ENCODE measurements around the gene BRINP2. TPM values are rescaled to one million over a fixed set of nuclear protein-coding genes. Genes with fewer than 3 reads are reported as not detected.

BRINP2 gene
- total and polyA plus RNA-seq, 2 experiments from 2014 or later: 11.5 to 20.6 TPM

DNA sequence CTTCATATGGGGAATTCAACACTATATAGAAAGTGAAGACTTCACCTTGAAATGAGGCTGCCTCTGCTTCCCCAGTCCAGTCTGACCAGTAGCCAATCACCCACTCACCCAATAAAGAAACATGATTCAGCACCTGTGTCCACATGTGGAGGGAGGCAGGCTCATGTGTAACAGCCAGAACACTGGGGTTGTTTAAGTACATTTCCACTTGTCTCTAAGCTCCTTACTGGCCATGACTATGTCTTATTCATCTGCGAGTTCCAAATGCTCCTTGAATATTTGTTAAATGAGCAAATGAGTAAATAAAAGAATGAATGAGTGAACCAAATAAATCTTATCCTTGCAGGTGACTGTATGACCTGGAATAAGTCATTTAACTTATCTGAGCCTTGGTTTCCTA, 100.1 kb downstream of the BRINP2 start:
- TF ChIP-seq, protein P1, sequence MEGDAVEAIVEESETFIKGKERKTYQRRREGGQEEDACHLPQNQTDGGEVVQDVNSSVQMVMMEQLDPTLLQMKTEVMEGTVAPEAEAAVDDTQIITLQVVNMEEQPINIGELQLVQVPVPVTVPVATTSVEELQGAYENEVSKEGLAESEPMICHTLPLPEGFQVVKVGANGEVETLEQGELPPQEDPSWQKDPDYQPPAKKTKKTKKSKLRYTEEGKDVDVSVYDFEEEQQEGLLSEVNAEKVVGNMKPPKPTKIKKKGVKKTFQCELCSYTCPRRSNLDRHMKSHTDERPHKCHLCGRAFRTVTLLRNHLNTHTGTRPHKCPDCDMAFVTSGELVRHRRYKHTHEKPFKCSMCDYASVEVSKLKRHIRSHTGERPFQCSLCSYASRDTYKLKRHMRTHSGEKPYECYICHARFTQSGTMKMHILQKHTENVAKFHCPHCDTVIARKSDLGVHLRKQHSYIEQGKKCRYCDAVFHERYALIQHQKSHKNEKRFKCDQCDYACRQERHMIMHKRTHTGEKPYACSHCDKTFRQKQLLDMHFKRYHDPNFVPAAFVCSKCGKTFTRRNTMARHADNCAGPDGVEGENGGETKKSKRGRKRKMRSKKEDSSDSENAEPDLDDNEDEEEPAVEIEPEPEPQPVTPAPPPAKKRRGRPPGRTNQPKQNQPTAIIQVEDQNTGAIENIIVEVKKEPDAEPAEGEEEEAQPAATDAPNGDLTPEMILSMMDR (IDR thresholded peaks at IDR 0.05; ENCODE audit: low read depth, low read length): no peak
- H3K36me3 ChIP-seq: no peaks in the 10 kb centered on the region
- no peaks in the 10 kb centered on the region for H3K9me3 ChIP-seq (ENCODE audit: low read depth)

DNA sequence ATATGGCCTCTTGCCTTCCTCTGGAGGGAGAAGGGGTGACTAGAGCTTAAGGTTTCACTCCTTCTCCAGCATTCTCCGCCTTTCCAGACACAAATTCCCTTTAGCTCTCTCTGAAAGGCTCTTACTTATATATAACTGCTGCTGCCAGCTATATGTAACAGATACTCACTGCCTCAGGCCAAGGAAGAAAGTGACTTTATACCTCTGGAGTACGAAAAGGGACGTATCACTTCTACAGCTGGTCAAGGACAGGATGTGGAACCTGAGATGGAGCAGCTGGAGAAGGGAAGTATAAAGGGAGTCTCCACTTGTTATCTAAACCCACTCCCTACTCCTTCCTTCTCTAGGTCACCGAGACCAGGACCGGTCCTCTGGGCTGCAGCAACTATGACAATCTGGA, 102.4 kb downstream of the BRINP2 start:
- Histone ChIP-seq H3K36me3 (no peaks in the 10 kb centered on the region), H3K4me3 (no peak overlapping the region), H3K27ac (no peak overlapping the region), H3K9me3 (ENCODE audit: low read depth) (no peaks in the 10 kb centered on the region), H3K4me1 (ENCODE audit: low read depth) (peaks cover 10% of the 10 kb centered on the region), H3K27me3 (peaks cover 10% of the 10 kb centered on the region)
- no peak for DNase-seq (ENCODE audit: low read depth in 1 of 2, low spot score in 1 of 2)
- TF ChIP-seq, protein P1 (IDR thresholded peaks at IDR 0.05; ENCODE audit: low read depth, low read length): no peak

More for the DNA sequence above, 100.1 kb downstream of the BRINP2 start:
- Histone ChIP-seq H3K4me3 (no peak overlapping the region), H3K27me3 (peaks cover 12% of the 10 kb centered on the region), H3K27ac (no peak overlapping the region), H3K4me1 (ENCODE audit: low read depth) (peaks cover 10% of the 10 kb centered on the region)
- DNase-seq (ENCODE audit: low read depth in 1 of 2, low spot score in 1 of 2): no peak

DNA sequence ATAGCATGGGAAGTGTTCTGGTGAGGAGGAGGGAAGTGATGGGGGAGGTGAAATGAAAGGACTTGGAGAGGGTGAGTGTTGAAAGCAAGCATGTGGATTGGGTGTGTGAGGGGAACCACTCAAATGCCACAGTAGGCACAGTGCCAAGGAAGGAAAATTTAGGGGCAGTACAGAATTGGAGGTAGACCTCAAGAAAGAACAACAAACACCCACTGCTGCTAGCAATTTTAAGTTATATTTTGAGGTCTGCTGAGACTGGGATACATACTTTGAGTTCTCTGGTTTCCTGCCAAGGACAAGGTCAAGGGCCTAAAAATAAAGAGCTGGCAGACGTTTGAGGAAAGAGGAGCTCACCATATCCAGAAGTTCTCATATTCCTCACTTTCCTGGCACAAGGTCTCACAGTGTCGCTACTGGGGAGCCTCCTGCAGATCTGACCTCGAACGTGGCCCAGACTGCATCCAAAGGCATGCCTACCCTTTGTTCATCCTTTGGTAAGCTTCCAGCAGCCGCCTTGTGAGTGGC, 104.0 kb downstream of the BRINP2 start:
- Histone ChIP-seq H3K9me3 (ENCODE audit: low read depth) (no peaks in the 10 kb centered on the region), H3K4me1 (ENCODE audit: low read depth) (peaks cover 10% of the 10 kb centered on the region), H3K27ac (no peak overlapping the region), H3K36me3 (no peaks in the 10 kb centered on the region), H3K27me3 (peaks cover 7% of the 10 kb centered on the region), H3K4me3 (no peak overlapping the region)
- TF ChIP-seq, protein P1 (IDR thresholded peaks at IDR 0.05; ENCODE audit: low read depth, low read length): no peak
- DNase-seq (ENCODE audit: low read depth in 1 of 2, low spot score in 1 of 2): peak; percentile 23 to 87

DNA sequence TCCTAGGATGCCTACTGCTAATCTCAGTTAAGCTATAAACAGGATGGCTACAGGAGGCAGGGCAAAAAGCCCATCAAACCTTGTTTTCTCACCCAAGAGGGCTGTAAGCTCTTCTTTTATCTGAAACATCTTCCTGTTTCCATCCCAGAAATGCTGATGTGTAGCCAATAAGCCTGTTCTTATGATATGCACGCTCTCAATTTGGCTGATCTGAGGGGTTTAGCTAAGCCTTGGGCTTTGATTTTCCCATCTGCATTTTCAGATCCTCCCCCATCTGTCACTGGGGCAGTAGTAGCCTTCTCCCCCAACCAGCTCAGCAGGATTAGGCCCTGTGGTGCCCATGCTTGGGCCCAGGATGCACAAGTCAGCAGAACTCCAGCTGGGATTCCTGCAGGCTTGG, 105.0 kb downstream of the BRINP2 start:
- TF ChIP-seq, protein P1 (IDR thresholded peaks at IDR 0.05; ENCODE audit: low read depth, low read length): no peak
- no peak overlapping the region for H3K4me3 ChIP-seq
- peaks cover 10% of the 10 kb centered on the region for H3K4me1 ChIP-seq (ENCODE audit: low read depth)
- DNase-seq (ENCODE audit: low read depth in 1 of 2, low spot score in 1 of 2): no peak
- no peaks in the 10 kb centered on the region for H3K9me3 ChIP-seq (ENCODE audit: low read depth)
- no peaks in the 10 kb centered on the region for H3K36me3 ChIP-seq
- H3K27ac ChIP-seq: no peak overlapping the region
- H3K27me3 ChIP-seq: peaks cover 7% of the 10 kb centered on the region

DNA sequence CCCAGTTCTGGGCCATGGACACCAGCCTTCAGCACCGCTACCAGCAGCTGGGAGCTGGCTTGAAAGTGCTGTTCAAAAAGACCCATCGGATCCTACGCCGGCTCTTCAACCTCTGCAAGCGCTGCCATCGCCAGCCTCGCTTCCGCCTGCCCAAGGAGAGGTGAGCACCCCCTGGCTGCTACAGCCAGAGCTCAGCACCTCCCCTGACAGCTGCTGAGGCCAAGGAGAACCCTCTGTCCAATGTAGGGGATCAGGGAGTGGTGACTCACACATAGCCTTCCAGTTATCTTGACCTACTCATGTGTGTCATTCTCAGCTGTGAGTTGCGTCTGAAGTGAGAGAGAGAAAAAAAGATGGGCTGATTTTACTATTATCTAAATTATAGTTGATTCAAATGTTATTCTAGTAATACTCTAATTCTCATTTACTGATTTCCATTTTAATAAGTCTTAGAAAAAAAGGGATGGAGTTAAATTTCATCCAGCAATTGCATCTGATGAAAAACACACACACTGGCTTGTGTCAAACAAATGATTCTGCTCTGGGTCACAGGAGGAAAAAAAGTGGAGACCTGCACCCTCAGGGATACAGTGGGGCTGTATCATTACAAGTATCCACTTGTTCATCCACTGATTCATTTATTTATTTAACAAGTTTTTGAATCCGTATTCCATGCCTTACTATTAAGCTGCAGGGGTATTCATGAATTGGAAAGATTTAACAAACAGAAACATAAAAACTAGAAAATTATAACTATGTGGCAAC, 108.0 kb downstream of the BRINP2 start:
- H3K4me3 ChIP-seq: no peak overlapping the region
- no peak overlapping the region for H3K27ac ChIP-seq
- H3K4me1 ChIP-seq (ENCODE audit: low read depth): peaks cover 10% of the 10 kb centered on the region
- no peaks in the 10 kb centered on the region for H3K27me3 ChIP-seq
- TF ChIP-seq, protein P1 (IDR thresholded peaks at IDR 0.05; ENCODE audit: low read depth, low read length): peak; percentile 10
- peak in 1 of 2 donors; percentile 63 for DNase-seq (ENCODE audit: low read depth in 1 of 2, low spot score in 1 of 2)
- H3K9me3 ChIP-seq (ENCODE audit: low read depth): no peaks in the 10 kb centered on the region
- no peaks in the 10 kb centered on the region for H3K36me3 ChIP-seq
